ENCODE results near the gene P2RX7.

- TF ChIP-seq, protein P1, sequence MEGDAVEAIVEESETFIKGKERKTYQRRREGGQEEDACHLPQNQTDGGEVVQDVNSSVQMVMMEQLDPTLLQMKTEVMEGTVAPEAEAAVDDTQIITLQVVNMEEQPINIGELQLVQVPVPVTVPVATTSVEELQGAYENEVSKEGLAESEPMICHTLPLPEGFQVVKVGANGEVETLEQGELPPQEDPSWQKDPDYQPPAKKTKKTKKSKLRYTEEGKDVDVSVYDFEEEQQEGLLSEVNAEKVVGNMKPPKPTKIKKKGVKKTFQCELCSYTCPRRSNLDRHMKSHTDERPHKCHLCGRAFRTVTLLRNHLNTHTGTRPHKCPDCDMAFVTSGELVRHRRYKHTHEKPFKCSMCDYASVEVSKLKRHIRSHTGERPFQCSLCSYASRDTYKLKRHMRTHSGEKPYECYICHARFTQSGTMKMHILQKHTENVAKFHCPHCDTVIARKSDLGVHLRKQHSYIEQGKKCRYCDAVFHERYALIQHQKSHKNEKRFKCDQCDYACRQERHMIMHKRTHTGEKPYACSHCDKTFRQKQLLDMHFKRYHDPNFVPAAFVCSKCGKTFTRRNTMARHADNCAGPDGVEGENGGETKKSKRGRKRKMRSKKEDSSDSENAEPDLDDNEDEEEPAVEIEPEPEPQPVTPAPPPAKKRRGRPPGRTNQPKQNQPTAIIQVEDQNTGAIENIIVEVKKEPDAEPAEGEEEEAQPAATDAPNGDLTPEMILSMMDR (conservative IDR thresholded peaks at IDR 0.05; ENCODE audit: low read depth, low read length), result no peak
- no peak for TF ChIP-seq EZH2 (IDR thresholded peaks at IDR 0.05; ENCODE audit: borderline replicate concordance, low read depth, low read length, poor library complexity, severe bottlenecking)
These were observed 94.6 kb downstream of the P2RX7 start for GRCh38 chr12:121227294-121227693.

Data from A673 (cell line).